Activated CD4-positive, CD25-positive, alpha-beta regulatory T cell treated with anti-CD3 and anti-CD28 coated beads, Interleukin-2, amount 50 U/mL, for 16 hours (primary cell): Measurements from ENCODE around the gene PSMD1.
"Not testable (repeated sequence)": the region's sequence is repeated elsewhere in the genome, so short reads cannot be mapped to it uniquely, and the experiment has no call there.

Experiments
- DNase-seq: peaks from one replicate; pipeline ENCODE4 v3.0.0-alpha.2; 2020; ENCODE audit warnings: low read depth, low spot score

Gene PSMD1

GRCh38 chr2:231115651-231116050, 59.0 kb downstream of the PSMD1 start:
- no peak for DNase-seq

- DNase-seq, result no peak
Measured at GRCh38 chr2:231117148-231117547, 60.5 kb downstream of the PSMD1 start.

- DNase-seq, result no peak
Measured at GRCh38 chr2:231117922-231118613, 61.4 kb downstream of the PSMD1 start.

GRCh38 chr2:231118614-231118942, 61.9 kb downstream of the PSMD1 start:
- DNase-seq, result no peak

- DNase-seq, result no peak
Measured at GRCh38 chr2:231123362-231123898, 66.8 kb downstream of the PSMD1 start.

- no peak for DNase-seq
Measured at GRCh38 chr2:231124838-231125568, 68.3 kb downstream of the PSMD1 start, which contains the start of gene HTR2B. HTR2B (minus strand) TSS chr2:231125042; CDS start chr2:231123764, 1,278 bp downstream.

GRCh38 chr2:231126123-231126522, 69.5 kb downstream of the PSMD1 start:
- DNase-seq, result no peak

- no peak for DNase-seq
Measured at GRCh38 chr2:231127480-231127879, 70.8 kb downstream of the PSMD1 start.

GRCh38 chr2:231127936-231128335, 71.3 kb downstream of the PSMD1 start:
- DNase-seq, result no peak

- no peak for DNase-seq
Measured at GRCh38 chr2:231128541-231128940, 71.9 kb downstream of the PSMD1 start.

GRCh38 chr2:231129216-231129615, 72.5 kb downstream of the PSMD1 start:
- no peak for DNase-seq

- DNase-seq, result no peak
Measured at GRCh38 chr2:231130336-231131056, 73.8 kb downstream of the PSMD1 start.

GRCh38 chr2:231132129-231132528, 75.5 kb downstream of the PSMD1 start:
- DNase-seq, result no peak

- no peak for DNase-seq
Measured at GRCh38 chr2:231133365-231134099, 76.9 kb downstream of the PSMD1 start.

GRCh38 chr2:231134910-231135655, 78.4 kb downstream of the PSMD1 start:
- no peak for DNase-seq

- DNase-seq, result no peak
Measured at GRCh38 chr2:231138699-231139098, 82.0 kb downstream of the PSMD1 start.

- no peak for DNase-seq
Measured at GRCh38 chr2:231139796-231140195, 83.1 kb downstream of the PSMD1 start.

- not testable (repeated sequence) for DNase-seq
Measured at GRCh38 chr2:231140808-231141207, 84.1 kb downstream of the PSMD1 start.

- no peak for DNase-seq
Measured at GRCh38 chr2:231144896-231145295, 88.2 kb downstream of the PSMD1 start.

GRCh38 chr2:231146665-231147064, 90.0 kb downstream of the PSMD1 start:
- DNase-seq, result no peak
